Choroid plexus epithelial cell (primary cell): ENCODE measurements around the gene NDUFA5.
A peak's percentile ranks its signal among the peaks of the same experiment; 100 is the strongest.

Source experiments
- DNase-seq: peaks from one replicate; pipeline ENCODE4 v3.0.0-alpha.2; 2010; ENCODE audit warnings: low read depth
- H3K4me3 ChIP-seq: 2 replicates; pipeline ENCODE4 v1.5.1; 2011; ENCODE audit warnings: low read depth, mild to moderate bottlenecking, control low read depth, low read length, moderate library complexity
- CTCF ChIP-seq: conservative IDR thresholded peaks from 2 replicates; pipeline ENCODE4 v1.5.1; 2011; ENCODE audit warnings: low read depth, mild to moderate bottlenecking, control low read depth, inconsistent platforms, low read length, moderate library complexity

Gene NDUFA5

DNA sequence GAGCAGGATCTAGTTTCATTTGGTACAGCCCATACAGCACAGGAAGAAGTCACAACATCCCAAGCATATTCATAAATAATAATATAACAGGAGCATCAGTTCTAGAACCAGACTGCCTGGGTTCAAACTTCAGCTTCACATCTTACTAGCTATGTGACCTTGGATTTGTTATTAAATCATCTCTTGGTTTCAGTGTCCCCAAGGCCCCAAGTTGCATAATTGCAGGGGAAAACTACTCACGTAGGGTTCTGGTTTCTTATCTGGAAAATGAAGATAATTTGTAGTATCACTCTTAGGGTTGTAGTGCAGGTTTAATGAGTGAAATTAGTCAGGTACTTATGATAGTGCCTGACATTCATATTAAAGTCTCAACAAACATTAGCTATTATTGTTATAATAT lies 17.7 kb downstream of the NDUFA5 start:
- no peak for TF ChIP-seq CTCF
- no peak for DNase-seq
- no peak overlapping the region for H3K4me3 ChIP-seq

GRCh38 chr7:123538897-123539296 lies 18.7 kb downstream of the NDUFA5 start:
- TF ChIP-seq CTCF, result no peak
- no peak overlapping the region for H3K4me3 ChIP-seq
- DNase-seq, result no peak

GRCh38 chr7:123538189-123538714 lies 19.4 kb downstream of the NDUFA5 start:
- DNase-seq, result peak; percentile 68
- TF ChIP-seq CTCF, result no peak
- H3K4me3 ChIP-seq, result no peak overlapping the region

- peak; percentile 61 for DNase-seq
- no peak overlapping the region for H3K4me3 ChIP-seq
- peak; percentile 51 for TF ChIP-seq CTCF
These were observed 20.5 kb downstream of the NDUFA5 start for GRCh38 chr7:123537026-123537642.

GRCh38 chr7:123535517-123535916 lies 22.1 kb downstream of the NDUFA5 start:
- no peak for DNase-seq
- TF ChIP-seq CTCF, result no peak
- peak overlapping the region; percentile 37 for H3K4me3 ChIP-seq

- H3K4me3 ChIP-seq, result peak within 1 kb of the TSS; percentile 83
- no peak for TF ChIP-seq CTCF
- DNase-seq, result peak; percentile 99
These were observed 23.0 kb downstream of the NDUFA5 start, which contains the start of gene IQUB for GRCh38 chr7:123534383-123535260. Gene IQUB (minus strand): TSS chr7:123534595. CDS start chr7:123512340, 22,255 bp downstream.
